Type B pancreatic cell (in vitro differentiated cells): ENCODE measurements around the gene TSHZ2. TPM values are rescaled to one million over a fixed set of nuclear protein-coding genes. Genes with fewer than 3 reads are reported as not detected.
A peak's percentile ranks its signal among the peaks of the same experiment; 100 is the strongest.
"Not testable (repeated sequence)": the region's sequence is repeated elsewhere in the genome, so short reads cannot be mapped to it uniquely, and the experiment has no call there.

Experiments
- DNase-seq: peaks from one replicate; pipeline ENCODE4 v3.0.0; 2021; ENCODE audit warnings: mixed read lengths; ENCODE audit not compliant: unreplicated experiment; ENCODE audit errors: extremely low spot score
- H3K27ac Mint-ChIP-seq: 2 replicates; pipeline ENCODE4 v1.8.0; 2021; ENCODE audit warnings: mild to moderate bottlenecking, mixed read lengths
- H3K27me3 Mint-ChIP-seq: 2 replicates; pipeline ENCODE4 v1.8.0; 2021; ENCODE audit warnings: mixed read lengths
- H3K36me3 Mint-ChIP-seq: 2 replicates; pipeline ENCODE4 v1.8.0; 2021; ENCODE audit warnings: mixed read lengths
- H3K4me1 Mint-ChIP-seq: one replicate; pipeline ENCODE4 v1.8.0; 2021; ENCODE audit warnings: mixed read lengths; ENCODE audit not compliant: unreplicated experiment
- H3K4me3 Mint-ChIP-seq: 2 replicates; pipeline ENCODE4 v1.8.0; 2021; ENCODE audit warnings: mild to moderate bottlenecking, mixed read lengths
- H3K9me3 Mint-ChIP-seq: 2 replicates; pipeline ENCODE4 v1.8.0; 2021; ENCODE audit warnings: mixed read lengths
- CTCF ChIP-seq: fragments of 200-600 bp; sonication (generic); conservative IDR thresholded peaks from 2 replicates; pipeline ENCODE4 v1.5.0; 2021; ENCODE audit warnings: antibody characterized with exemption, mild to moderate bottlenecking
- total RNA-seq: library from RNA; stranded (reverse); gene quantifications from 2 replicates; pipeline ENCODE4 v1.2.1, GENCODE V29; 2021; ENCODE audit warnings: low replicate concordance

The TSHZ2 gene
- total RNA-seq, 1 donor from 2014 or later: 45.5 TPM

GRCh38 chr20:52965380-52965779 is 6.8 kb upstream of the TSHZ2 start:
- DNase-seq: no peak
- H3K27me3 Mint-ChIP-seq: peaks cover 4% of the 10 kb centered on the region
- no peak for TF ChIP-seq CTCF
- H3K36me3 Mint-ChIP-seq: no peaks in the 10 kb centered on the region
- peaks cover 24% of the 10 kb centered on the region for H3K4me1 Mint-ChIP-seq
- H3K27ac Mint-ChIP-seq: no peak overlapping the region
- H3K9me3 Mint-ChIP-seq: no peaks in the 10 kb centered on the region
- no peak overlapping the region for H3K4me3 Mint-ChIP-seq

GRCh38 chr20:52965819-52966218 is 6.3 kb upstream of the TSHZ2 start:
- no peak overlapping the region for H3K27ac Mint-ChIP-seq
- H3K27me3 Mint-ChIP-seq: peaks cover 4% of the 10 kb centered on the region
- H3K4me1 Mint-ChIP-seq: peaks cover 24% of the 10 kb centered on the region
- H3K9me3 Mint-ChIP-seq: no peaks in the 10 kb centered on the region
- H3K4me3 Mint-ChIP-seq: no peak overlapping the region
- DNase-seq: no peak
- H3K36me3 Mint-ChIP-seq: no peaks in the 10 kb centered on the region
- no peak for TF ChIP-seq CTCF

- H3K27me3 Mint-ChIP-seq, H3K9me3 Mint-ChIP-seq, DNase-seq, H3K36me3 Mint-ChIP-seq, H3K27ac Mint-ChIP-seq, H3K4me3 Mint-ChIP-seq: not testable (repeated sequence)
- H3K4me1 Mint-ChIP-seq: peaks cover 28% of the 10 kb centered on the region
Measured at GRCh38 chr20:52966543-52966942, 5.6 kb upstream of the TSHZ2 start.

- Mint-ChIP-seq H3K4me3 (peak overlapping the region; percentile 81), H3K27me3 (peaks cover 8% of the 10 kb centered on the region), H3K4me1 (peaks cover 30% of the 10 kb centered on the region), H3K9me3 (no peaks in the 10 kb centered on the region), H3K36me3 (no peaks in the 10 kb centered on the region), H3K27ac (peak overlapping the region; percentile 7)
- no peak for DNase-seq
- no peak for TF ChIP-seq CTCF
Measured at GRCh38 chr20:52971498-52972189, 514 bp upstream of the TSHZ2 start.

- no peaks in the 10 kb centered on the region for H3K9me3 Mint-ChIP-seq
- H3K4me1 Mint-ChIP-seq: peaks cover 46% of the 10 kb centered on the region
- peak overlapping the region; percentile 87 for H3K27ac Mint-ChIP-seq
- DNase-seq: no peak
- H3K27me3 Mint-ChIP-seq: peaks cover 11% of the 10 kb centered on the region
- no peaks in the 10 kb centered on the region for H3K36me3 Mint-ChIP-seq
- peak overlapping the region; percentile 99 for H3K4me3 Mint-ChIP-seq
- TF ChIP-seq CTCF: no peak
Measured at GRCh38 chr20:52972965-52973819, 1.0 kb downstream of the TSHZ2 start.

- DNase-seq: no peak
- no peaks in the 10 kb centered on the region for H3K36me3 Mint-ChIP-seq
- no peaks in the 10 kb centered on the region for H3K9me3 Mint-ChIP-seq
- peak overlapping the region; percentile 99 for H3K4me3 Mint-ChIP-seq
- TF ChIP-seq CTCF: no peak
- H3K27ac Mint-ChIP-seq: peak overlapping the region; percentile 87
- peaks cover 11% of the 10 kb centered on the region for H3K27me3 Mint-ChIP-seq
- peaks cover 49% of the 10 kb centered on the region for H3K4me1 Mint-ChIP-seq
Measured at GRCh38 chr20:52974179-52974594, 2.0 kb downstream of the TSHZ2 start.
